ENCODE measurements around the gene CCL3.

CCL3 gene

DNA sequence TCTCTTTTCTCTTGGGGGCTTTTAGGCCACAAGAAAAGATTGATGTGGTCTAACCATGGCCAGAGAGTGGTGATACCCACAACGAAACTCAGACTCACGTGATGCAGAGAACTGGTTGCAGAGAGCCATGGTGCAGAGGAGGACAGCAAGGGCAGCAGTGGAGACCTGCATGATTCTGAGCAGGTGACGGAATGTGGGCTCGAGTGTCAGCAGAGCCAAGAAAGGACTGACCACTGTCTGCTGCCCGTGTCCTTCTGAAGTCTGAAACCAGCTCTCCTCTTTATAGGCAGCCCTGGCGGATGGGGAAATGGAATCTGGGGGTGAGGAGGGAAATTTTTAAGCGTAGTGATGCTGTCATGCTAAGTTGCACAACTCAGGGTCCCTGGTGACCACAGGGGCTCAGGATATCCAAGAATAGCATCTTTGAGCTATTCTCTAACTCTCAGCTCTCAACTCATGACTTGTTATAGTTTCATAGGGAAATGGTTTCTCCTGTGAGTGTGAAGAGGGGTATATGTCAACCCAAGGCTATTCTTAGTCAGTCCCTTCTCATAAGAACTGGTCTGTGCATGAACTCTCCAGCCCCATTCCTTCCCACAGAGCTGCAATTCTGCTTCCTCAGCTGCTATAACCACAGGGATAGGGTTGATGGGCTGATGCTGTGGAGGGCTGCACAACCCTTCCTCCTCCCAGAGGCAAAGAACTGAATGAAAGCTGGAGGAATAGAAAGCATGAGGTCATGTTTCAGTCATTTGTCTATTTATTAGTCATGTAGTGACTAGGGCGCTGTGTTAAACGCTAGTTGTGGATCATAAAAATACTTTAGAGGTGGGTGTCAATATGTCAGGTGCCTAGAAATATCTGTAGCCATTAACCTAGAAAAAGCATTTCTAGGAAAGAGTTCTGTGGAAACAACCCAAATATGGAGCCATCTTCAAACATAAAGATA lies at the start of gene CCL3:
Gene CCL3, minus strand, starts transcription at position 256 of the 949 bp plus-strand sequence. Its CDS starts 85 bp downstream, at position 171.
- TF ChIP-seq EZH2phosphoT487 (conservative IDR thresholded peaks at IDR 0.05; ENCODE audit: low read length), result no peak
- TF ChIP-seq, protein P1, sequence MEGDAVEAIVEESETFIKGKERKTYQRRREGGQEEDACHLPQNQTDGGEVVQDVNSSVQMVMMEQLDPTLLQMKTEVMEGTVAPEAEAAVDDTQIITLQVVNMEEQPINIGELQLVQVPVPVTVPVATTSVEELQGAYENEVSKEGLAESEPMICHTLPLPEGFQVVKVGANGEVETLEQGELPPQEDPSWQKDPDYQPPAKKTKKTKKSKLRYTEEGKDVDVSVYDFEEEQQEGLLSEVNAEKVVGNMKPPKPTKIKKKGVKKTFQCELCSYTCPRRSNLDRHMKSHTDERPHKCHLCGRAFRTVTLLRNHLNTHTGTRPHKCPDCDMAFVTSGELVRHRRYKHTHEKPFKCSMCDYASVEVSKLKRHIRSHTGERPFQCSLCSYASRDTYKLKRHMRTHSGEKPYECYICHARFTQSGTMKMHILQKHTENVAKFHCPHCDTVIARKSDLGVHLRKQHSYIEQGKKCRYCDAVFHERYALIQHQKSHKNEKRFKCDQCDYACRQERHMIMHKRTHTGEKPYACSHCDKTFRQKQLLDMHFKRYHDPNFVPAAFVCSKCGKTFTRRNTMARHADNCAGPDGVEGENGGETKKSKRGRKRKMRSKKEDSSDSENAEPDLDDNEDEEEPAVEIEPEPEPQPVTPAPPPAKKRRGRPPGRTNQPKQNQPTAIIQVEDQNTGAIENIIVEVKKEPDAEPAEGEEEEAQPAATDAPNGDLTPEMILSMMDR (IDR thresholded peaks at IDR 0.05; ENCODE audit: insufficient read depth, low read length, poor library complexity, severe bottlenecking), result no peak
- peak within 1 kb of the TSS; percentile 29 for H3K4me3 ChIP-seq (ENCODE audit: insufficient read depth, low read length, poor library complexity, severe bottlenecking)
- no peaks in the 10 kb centered on the region for H3K27me3 ChIP-seq (ENCODE audit: low read length)
- no peaks in the 10 kb centered on the region for H3K9me3 ChIP-seq (ENCODE audit: insufficient read depth, low read length)
- H3K9ac ChIP-seq (ENCODE audit: low read length), result peak within 1 kb of the TSS; percentile 19; the same call in 1 of the 2 replicates
- peak within 1 kb of the TSS; percentile 82 for H3K4me2 ChIP-seq (ENCODE audit: low read depth, low read length, poor library complexity, severe bottlenecking)
- H2AFZ ChIP-seq (ENCODE audit: low read depth, low read length, severe bottlenecking), result no peak within 1 kb of the TSS
- H3K27ac ChIP-seq (ENCODE audit: low read depth, low read length), result peak within 1 kb of the TSS; percentile 75
- no peaks in the 10 kb centered on the region for H3K9me2 ChIP-seq (replicated peaks; ENCODE audit: insufficient read depth, low read length)
- H3K79me2 ChIP-seq (ENCODE audit: insufficient read depth, low read length), result no peaks in the 10 kb centered on the region
- 0 out of 2 replicates have a peak, but pooled peaks cover 2% of the 10 kb centered on the region for H3K36me3 ChIP-seq (ENCODE audit: low read length)
- peaks cover 12% of the 10 kb centered on the region for H3F3A ChIP-seq (ENCODE audit: insufficient read depth)
- no peaks in the 10 kb centered on the region for H4K20me1 ChIP-seq (ENCODE audit: low read depth, low read length)

- Histone ChIP-seq H3K9ac (ENCODE audit: low read length) (no peak overlapping the region), H3K4me2 (ENCODE audit: low read depth, low read length, poor library complexity, severe bottlenecking) (no peak overlapping the region), H3K27me3 (ENCODE audit: low read length) (no peaks in the 10 kb centered on the region), H3K79me2 (ENCODE audit: insufficient read depth, low read length) (no peaks in the 10 kb centered on the region), H3K36me3 (ENCODE audit: low read length) (no peaks in the 10 kb centered on the region), H3F3A (ENCODE audit: insufficient read depth) (no peaks in the 10 kb centered on the region), H3K27ac (ENCODE audit: low read depth, low read length) (no peak overlapping the region), H3K9me2 (replicated peaks; ENCODE audit: insufficient read depth, low read length) (no peaks in the 10 kb centered on the region), H2AFZ (ENCODE audit: low read depth, low read length, severe bottlenecking) (no peak overlapping the region), H3K4me3 (ENCODE audit: insufficient read depth, low read length, poor library complexity, severe bottlenecking) (no peak overlapping the region), H3K9me3 (ENCODE audit: insufficient read depth, low read length) (no peaks in the 10 kb centered on the region), H4K20me1 (ENCODE audit: low read depth, low read length) (no peaks in the 10 kb centered on the region)
- TF ChIP-seq, protein P1 (IDR thresholded peaks at IDR 0.05; ENCODE audit: insufficient read depth, low read length, poor library complexity, severe bottlenecking), result no peak
- no peak for TF ChIP-seq EZH2phosphoT487 (conservative IDR thresholded peaks at IDR 0.05; ENCODE audit: low read length)
These were observed 46.5 kb upstream of the CCL3 start for GRCh38 chr17:36136439-36136838.

DNA sequence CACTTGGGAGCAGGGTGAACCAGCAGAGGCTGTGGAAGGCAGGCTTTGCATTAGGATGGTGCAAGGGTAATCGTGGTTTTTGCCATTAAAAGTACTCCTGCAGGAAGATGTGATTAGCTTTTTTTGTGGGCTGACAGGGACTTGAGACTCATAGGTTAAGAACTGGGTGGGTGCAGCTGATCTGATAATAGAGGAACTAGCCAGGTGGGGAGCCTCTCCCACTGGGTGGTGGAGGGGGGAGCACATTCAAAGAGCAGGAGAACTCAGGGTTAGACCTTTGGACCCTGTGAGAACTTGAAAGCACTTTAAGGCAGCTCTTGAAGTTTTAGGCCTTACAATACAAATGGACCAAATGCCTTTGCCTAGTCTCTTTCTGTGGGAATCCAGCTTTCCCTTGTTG lies 46.1 kb upstream of the CCL3 start:
- Histone ChIP-seq H3K36me3 (ENCODE audit: low read length) (no peaks in the 10 kb centered on the region), H3K9me3 (ENCODE audit: insufficient read depth, low read length) (no peaks in the 10 kb centered on the region), H3K9me2 (replicated peaks; ENCODE audit: insufficient read depth, low read length) (no peaks in the 10 kb centered on the region), H3K27ac (ENCODE audit: low read depth, low read length) (no peak overlapping the region), H3F3A (ENCODE audit: insufficient read depth) (no peaks in the 10 kb centered on the region), H4K20me1 (ENCODE audit: low read depth, low read length) (no peaks in the 10 kb centered on the region), H3K4me2 (ENCODE audit: low read depth, low read length, poor library complexity, severe bottlenecking) (no peak overlapping the region), H3K4me3 (ENCODE audit: insufficient read depth, low read length, poor library complexity, severe bottlenecking) (no peak overlapping the region), H2AFZ (ENCODE audit: low read depth, low read length, severe bottlenecking) (no peak overlapping the region), H3K9ac (ENCODE audit: low read length) (no peak overlapping the region), H3K79me2 (ENCODE audit: insufficient read depth, low read length) (no peaks in the 10 kb centered on the region), H3K27me3 (ENCODE audit: low read length) (no peaks in the 10 kb centered on the region)
- TF ChIP-seq, protein P1 (IDR thresholded peaks at IDR 0.05; ENCODE audit: insufficient read depth, low read length, poor library complexity, severe bottlenecking), result no peak
- TF ChIP-seq EZH2phosphoT487 (conservative IDR thresholded peaks at IDR 0.05; ENCODE audit: low read length), result no peak
